GM12874 (cell line): ENCODE results near the gene GTF3C2.

Experiments
- CTCF ChIP-seq: IDR thresholded peaks from 2 replicates; pipeline ENCODE4 v1.5.1; 2011; ENCODE audit warnings: low read depth, mild to moderate bottlenecking, control low read depth, low read length, moderate library complexity; ENCODE audit not compliant: insufficient read depth

The GTF3C2 gene

DNA sequence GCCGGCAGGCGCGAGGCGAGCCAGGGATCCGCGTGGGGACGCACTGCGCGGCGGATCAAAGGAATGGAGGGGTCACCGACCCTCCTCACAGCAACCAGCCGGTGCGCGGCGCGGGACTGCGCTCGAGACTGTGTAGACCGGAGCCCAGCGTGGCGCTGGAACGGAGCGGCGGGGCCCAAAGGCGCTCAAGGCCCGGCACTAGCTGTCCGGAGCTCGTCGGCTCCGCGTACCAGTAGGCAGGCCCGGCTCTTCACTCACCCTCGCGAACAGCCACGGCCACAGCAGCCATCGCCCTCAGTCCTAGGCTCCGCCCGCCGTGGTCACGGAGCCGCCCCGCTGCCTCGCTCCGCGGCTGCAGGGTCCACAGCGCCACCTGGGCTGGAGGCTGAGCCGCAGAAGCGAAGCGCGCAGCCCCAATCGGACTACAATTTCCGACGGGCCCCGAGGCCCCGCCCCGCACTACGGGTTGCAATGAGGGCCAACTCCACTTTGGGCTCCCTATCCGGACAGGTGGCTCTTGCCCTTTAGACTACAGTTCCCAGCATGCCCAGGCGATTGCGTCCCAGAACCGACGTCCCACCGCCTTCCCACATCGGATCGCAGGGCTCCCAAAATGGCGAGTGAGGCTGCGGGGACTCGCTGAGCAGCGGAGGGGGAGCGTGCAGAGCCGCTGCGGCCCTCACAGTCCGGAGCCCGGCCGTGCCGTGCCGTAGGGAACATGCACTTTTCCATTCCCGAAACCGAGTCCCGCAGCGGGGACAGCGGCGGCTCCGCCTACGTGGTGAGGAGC is 13.7 kb upstream of the GTF3C2 start, which contains the start of the genes EIF2B4 and SNX17:
TSS of gene EIF2B4 (minus strand) at position 313 of the 790 bp plus-strand sequence. CDS start at position 289, 24 bp downstream.
TSS of gene SNX17 (plus strand) at position 591 of the 790 bp plus-strand sequence. CDS start at position 719, 128 bp downstream.
- TF ChIP-seq CTCF = peak; percentile 90

DNA sequence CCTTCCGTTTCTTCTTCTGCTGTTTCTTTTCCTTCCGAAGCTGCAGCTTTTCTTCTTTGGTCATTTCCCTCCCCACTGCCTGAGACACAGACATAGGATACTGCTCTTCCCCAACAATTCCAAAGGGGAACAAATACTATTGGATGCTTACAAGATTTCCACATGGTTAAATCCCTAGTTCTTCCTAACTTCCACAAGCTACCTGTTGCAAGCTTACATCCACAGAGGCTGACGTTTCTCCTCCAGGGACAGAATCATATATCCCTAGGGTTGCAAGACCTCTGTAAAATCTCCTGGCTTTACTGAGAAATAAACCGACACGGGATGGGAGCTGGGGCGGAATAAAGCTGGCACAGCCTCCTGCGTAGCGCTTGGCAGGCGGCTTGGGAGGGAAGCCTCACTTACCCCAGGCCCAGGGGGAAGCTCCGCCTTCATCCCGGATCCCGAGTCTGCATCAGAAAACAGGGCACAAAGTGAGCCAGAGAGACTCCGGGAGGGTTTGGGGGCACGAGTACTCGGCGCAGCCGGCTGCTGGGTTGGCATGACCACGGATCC is 13.0 kb upstream of the GTF3C2 start:
- no peak for TF ChIP-seq CTCF

DNA sequence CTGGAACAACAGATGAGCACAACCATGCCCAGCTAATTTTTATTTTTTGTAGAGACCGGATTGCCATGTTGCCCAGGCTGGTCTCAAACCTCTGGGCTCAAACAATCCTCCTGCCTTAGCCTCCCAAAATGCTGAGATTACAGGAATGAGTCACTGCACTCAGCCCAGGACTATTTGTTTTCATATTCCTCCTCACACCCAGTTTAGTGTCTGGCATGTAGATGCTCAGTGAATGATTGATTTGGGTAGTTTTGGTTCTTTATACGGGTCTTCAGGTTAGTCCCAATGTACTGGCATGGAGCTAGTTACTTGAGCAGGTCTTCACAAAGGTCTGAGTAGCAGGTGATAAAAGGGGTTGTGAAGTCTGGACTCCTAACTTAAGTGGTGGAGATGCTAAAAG is 7.4 kb upstream of the GTF3C2 start:
- no peak for TF ChIP-seq CTCF

DNA sequence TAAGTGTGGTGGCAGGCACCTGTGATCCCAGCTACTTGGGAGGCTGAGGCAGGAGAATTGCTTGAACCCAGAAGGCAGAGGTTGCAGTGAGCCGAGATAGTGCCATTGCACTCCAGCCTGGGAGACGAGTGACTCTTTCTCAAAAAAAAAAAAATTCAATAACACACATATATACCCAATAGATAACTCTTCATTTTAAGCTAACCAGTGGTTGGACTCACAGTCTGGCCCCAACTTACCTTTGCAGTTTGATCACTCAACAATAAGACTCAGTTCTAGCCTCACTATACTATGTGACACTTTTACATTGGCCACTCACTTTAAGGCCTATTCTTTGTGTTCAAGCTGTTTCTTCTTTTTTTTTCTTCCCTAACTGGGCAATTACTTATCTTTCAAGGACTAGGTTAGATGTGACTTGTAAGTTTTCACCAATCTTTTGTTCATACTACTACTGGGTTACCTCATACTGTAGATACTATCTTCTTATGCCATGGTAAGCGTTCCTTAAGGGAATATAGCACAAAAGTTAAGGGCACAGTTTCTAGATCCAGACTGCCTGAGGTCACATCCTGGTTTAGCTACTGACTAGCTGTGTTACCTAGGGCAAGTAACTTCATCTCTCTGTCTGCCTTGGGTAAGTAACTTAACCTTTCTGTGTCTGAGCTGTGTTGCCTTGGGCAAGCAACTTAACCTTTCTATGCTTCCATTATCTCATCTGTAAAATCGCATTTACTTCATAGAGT is 6.3 kb upstream of the GTF3C2 start:
- no peak for TF ChIP-seq CTCF

DNA sequence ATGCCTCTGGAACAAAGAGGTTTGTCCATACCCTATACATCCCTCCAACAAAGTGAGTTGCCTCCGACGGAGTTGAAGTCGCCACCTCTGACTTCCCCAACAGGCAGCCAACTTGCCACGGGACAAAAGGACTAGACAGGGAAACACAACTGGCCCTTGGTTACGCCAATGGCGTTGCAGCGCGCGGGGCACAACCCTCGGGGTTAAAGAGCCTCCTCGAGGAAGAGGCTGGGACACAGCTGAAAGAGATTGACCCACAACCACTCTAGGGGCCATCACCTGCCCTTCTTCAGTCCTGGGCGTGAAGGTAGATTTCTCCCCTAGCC is 545 bp downstream of the GTF3C2 start:
- no peak for TF ChIP-seq CTCF

GRCh38 chr2:27354597-27354927 is 2.0 kb downstream of the GTF3C2 start:
- no peak for TF ChIP-seq CTCF
